ENCODE data around the gene TBX2.

DNA sequence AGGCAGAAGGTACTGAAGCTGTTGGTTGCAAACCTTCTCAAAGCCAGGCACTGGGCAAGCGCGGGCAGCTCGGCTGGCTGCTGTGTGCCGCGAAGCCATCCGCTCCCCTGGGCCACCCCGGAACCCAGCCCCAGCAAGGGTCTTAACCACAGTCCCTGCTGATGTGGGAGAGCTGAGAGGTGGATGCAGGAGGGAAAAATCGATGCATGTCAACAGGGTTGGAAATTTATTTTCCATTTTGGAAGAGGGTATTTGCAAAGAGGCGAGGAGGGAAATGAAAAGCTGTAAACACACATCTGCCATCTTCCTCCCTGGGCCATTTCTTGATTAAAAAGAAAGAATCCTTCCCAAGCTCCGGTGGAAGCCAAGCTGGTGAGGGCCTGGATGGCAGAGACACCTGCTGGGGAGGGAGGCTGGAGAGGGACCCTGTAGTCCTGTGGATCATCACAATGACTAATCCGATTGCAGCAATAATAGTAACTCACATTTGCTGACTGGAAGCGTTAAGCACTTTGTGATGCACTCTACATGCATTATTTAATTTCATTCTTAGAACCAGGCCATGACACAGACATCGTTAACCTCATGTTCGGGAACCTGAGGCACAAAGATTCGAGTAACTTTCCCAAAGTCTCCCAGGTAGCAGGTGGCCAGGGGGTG, 13.9 kb upstream of the TBX2 start:
- TF ChIP-seq CTCF (conservative IDR thresholded peaks at IDR 0.05; ENCODE audit: low read depth, low read length) = no peak
- no peak for TF ChIP-seq EZH2 (IDR thresholded peaks at IDR 0.05; ENCODE audit: borderline replicate concordance, low read depth, low read length, poor library complexity, severe bottlenecking)

All from A673 (cell line).